GM23338 (cell line): ENCODE measurements around the gene RGS19.
A peak's percentile ranks its signal among the peaks of the same experiment; 100 is the strongest.

Experiments
- CREB1 ChIP-seq: fragments of 250-450 bp; sonication (Bioruptor Pico); IDR thresholded peaks from 2 replicates; pipeline ENCODE4 v1.5.0; 2020; ENCODE audit warnings: low read depth, mild to moderate bottlenecking, moderate library complexity
- EZH2 ChIP-seq: fragments of 200-600 bp; sonication (generic); IDR thresholded peaks from one replicate; pipeline ENCODE4 v1.8.0; 2017; ENCODE audit warnings: antibody characterized with exemption, mild to moderate bottlenecking, low read depth; ENCODE audit not compliant: unreplicated experiment
- EZH2phosphoT487 ChIP-seq: fragments of 200-600 bp; sonication (generic); IDR thresholded peaks from one replicate; pipeline ENCODE4 v1.8.1; 2018; ENCODE audit warnings: antibody characterized with exemption; ENCODE audit not compliant: unreplicated experiment
- JUNB ChIP-seq: IDR thresholded peaks from one replicate; pipeline ENCODE4 v1.6.1; 2016; ENCODE audit warnings: antibody characterized with exemption; ENCODE audit not compliant: unreplicated experiment
- NANOG ChIP-seq: IDR thresholded peaks from 2 replicates; pipeline ENCODE4 v1.6.1; 2016; ENCODE audit warnings: antibody characterized with exemption, borderline replicate concordance
- POLR2AphosphoS5 ChIP-seq: IDR thresholded peaks from 2 replicates; pipeline ENCODE4 v1.6.1; 2016; ENCODE audit warnings: antibody characterized with exemption, low read depth
- STAT1 ChIP-seq: IDR thresholded peaks from one replicate; pipeline ENCODE4 v1.6.1; 2016; ENCODE audit warnings: antibody characterized with exemption; ENCODE audit not compliant: unreplicated experiment
- ZNF114 ChIP-seq: fragments of 250-450 bp; sonication (Bioruptor Pico); IDR thresholded peaks from 2 replicates; pipeline ENCODE4 v1.5.0; 2020; ENCODE audit warnings: mild to moderate bottlenecking, moderate library complexity
- ZNF331 ChIP-seq: fragments of 250-450 bp; sonication (Bioruptor Pico); IDR thresholded peaks from 2 replicates; pipeline ENCODE4 v1.5.0; 2020; ENCODE audit warnings: low read depth, mild to moderate bottlenecking, moderate library complexity
- TF ChIP-seq, protein P1 (sequence below), 2 experiments: fragments of 200-600 bp in 1 of 2; sonication (generic) in 1 of 2; conservative IDR thresholded peaks; 2 replicates each; pipeline versions ENCODE4 v1.5.1 to v1.6.1; 2016 to 2017; ENCODE audit warnings: antibody characterized with exemption in 2 of 2, low read depth in 2 of 2, mild to moderate bottlenecking in 2 of 2, moderate library complexity in 1 of 2
- TF ChIP-seq, protein P2 (sequence below): IDR thresholded peaks from one replicate; pipeline ENCODE4 v1.6.1; 2018; ENCODE audit warnings: antibody characterized with exemption; ENCODE audit not compliant: unreplicated experiment

DNA sequence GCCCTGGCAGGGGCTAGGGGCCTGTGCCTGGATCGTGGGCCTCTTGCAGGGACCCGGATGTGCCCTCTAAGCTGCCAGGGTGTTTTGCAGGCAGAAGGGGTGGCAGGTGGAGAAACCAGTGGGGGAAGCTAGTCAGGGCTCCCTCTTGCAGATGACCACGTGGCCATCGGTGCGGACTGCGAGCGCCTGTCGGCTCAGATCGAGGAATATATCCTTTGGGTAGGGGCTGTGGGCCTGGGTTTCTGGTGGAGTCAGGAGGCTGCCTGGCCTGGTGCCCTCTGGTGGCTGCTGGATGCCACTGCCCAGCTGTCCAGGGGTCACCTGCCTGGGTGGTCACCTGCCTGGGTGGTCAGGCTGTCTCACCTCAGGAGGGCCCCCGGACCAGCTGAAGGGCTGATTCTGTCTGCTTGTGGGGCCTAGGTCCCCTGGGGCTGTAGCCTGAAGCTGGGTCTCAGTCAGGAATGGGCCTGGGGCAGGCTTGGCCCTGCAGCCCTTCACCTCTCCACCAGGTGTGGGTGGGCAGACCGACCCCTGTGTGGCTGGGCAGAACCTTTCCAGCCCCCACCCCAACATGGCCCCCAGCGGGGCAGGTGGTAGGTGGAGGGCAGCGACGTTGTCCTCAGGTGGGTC is 9.6 kb downstream of the RGS19 start:
- TF ChIP-seq EZH2 (no peak), POLR2AphosphoS5 (no peak), STAT1 (no peak), ZNF331 (CRISPR knock-in tag) (no peak), NANOG (no peak), EZH2phosphoT487 (no peak), CREB1 (no peak), JUNB (no peak), ZNF114 (CRISPR knock-in tag) (no peak)
- TF ChIP-seq, protein P1, sequence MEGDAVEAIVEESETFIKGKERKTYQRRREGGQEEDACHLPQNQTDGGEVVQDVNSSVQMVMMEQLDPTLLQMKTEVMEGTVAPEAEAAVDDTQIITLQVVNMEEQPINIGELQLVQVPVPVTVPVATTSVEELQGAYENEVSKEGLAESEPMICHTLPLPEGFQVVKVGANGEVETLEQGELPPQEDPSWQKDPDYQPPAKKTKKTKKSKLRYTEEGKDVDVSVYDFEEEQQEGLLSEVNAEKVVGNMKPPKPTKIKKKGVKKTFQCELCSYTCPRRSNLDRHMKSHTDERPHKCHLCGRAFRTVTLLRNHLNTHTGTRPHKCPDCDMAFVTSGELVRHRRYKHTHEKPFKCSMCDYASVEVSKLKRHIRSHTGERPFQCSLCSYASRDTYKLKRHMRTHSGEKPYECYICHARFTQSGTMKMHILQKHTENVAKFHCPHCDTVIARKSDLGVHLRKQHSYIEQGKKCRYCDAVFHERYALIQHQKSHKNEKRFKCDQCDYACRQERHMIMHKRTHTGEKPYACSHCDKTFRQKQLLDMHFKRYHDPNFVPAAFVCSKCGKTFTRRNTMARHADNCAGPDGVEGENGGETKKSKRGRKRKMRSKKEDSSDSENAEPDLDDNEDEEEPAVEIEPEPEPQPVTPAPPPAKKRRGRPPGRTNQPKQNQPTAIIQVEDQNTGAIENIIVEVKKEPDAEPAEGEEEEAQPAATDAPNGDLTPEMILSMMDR (conservative IDR thresholded peaks at IDR 0.05; ENCODE audit: low read depth in 2 of 2) = peak; percentile 74 to 84
- TF ChIP-seq, protein P2, sequence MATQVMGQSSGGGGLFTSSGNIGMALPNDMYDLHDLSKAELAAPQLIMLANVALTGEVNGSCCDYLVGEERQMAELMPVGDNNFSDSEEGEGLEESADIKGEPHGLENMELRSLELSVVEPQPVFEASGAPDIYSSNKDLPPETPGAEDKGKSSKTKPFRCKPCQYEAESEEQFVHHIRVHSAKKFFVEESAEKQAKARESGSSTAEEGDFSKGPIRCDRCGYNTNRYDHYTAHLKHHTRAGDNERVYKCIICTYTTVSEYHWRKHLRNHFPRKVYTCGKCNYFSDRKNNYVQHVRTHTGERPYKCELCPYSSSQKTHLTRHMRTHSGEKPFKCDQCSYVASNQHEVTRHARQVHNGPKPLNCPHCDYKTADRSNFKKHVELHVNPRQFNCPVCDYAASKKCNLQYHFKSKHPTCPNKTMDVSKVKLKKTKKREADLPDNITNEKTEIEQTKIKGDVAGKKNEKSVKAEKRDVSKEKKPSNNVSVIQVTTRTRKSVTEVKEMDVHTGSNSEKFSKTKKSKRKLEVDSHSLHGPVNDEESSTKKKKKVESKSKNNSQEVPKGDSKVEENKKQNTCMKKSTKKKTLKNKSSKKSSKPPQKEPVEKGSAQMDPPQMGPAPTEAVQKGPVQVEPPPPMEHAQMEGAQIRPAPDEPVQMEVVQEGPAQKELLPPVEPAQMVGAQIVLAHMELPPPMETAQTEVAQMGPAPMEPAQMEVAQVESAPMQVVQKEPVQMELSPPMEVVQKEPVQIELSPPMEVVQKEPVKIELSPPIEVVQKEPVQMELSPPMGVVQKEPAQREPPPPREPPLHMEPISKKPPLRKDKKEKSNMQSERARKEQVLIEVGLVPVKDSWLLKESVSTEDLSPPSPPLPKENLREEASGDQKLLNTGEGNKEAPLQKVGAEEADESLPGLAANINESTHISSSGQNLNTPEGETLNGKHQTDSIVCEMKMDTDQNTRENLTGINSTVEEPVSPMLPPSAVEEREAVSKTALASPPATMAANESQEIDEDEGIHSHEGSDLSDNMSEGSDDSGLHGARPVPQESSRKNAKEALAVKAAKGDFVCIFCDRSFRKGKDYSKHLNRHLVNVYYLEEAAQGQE = no peak
